NCI-H82 treated with DMSO at 0.1 percent for 48 hours (cell line): ENCODE data around the gene CTCFL.
"Not testable (repeated sequence)": the region's sequence is repeated elsewhere in the genome, so short reads cannot be mapped to it uniquely, and the experiment has no call there.

Experiments used
- DNase-seq: peaks from one replicate; lab custom pipeline; 2025; ENCODE audit not compliant: unreplicated experiment; lab: John Stamatoyannopoulos, UW

Gene CTCFL

GRCh38 chr20:57483287-57484050 is 41.5 kb downstream of the CTCFL start:
- no peak for DNase-seq

GRCh38 chr20:57482796-57483195 is 42.1 kb downstream of the CTCFL start:
- DNase-seq = no peak

GRCh38 chr20:57482148-57482547 is 42.8 kb downstream of the CTCFL start:
- no peak for DNase-seq

- no peak for DNase-seq
Measured at GRCh38 chr20:57481281-57481711, 43.6 kb downstream of the CTCFL start.

DNA sequence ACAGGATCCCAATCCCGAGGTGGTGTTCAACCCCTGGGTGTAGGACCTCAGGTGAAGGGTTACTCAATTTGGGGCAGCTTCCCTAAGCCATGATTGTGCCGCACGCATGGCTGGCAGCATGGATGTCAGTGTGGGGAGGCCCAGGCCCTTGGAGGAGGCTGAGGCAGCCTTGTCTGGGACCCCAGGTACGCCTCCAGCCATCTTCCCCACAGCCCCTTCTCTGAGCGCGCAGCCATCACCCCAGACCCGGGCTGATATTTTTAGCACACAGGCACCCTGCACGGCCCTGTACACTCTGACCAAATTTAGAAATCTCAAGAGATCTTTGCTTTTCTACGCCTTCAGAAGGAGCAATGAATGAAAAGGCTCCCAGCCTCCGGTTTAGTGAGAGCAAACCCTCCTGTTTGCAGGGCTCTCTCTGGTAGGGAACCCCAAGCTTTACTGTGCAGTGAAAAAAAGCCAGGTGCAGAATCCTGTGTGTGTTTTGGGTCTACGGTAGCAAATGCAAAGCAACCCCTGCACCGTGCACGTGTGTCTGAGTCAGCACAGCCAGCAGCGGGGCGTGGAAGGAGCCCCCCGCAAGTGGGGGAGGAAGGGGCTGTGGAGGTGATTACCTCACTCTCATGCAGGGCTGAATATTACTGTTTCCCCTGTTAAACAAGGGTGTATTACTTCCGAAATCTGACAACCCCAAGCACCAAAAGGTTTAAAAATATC is 44.3 kb downstream of the CTCFL start:
- DNase-seq = no peak

DNA sequence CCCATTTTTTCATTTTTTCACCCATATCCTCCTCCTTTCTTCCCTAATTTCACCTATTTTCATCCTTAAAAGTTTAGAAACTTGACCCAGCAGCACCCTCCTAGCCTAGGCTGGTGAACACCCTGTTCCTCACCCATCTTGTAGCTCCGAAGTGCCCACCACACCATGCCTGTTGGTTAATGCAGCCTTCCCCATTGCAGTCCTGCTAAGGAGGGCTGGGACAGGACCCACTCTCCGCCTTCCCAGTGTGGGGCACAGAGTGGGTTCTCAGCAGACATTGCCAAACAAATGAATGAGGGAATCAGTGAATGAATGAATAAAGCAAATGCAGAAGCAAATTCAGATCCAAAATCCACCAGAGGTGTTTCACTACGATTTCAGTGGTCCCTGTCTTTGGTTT is 45.7 kb downstream of the CTCFL start:
- no peak for DNase-seq

- DNase-seq = no peak
Measured at GRCh38 chr20:57478176-57478575, 46.8 kb downstream of the CTCFL start.

GRCh38 chr20:57476641-57477461 is 48.1 kb downstream of the CTCFL start:
- DNase-seq = no peak

- no peak for DNase-seq
Measured at GRCh38 chr20:57476084-57476526, 48.8 kb downstream of the CTCFL start.

DNA sequence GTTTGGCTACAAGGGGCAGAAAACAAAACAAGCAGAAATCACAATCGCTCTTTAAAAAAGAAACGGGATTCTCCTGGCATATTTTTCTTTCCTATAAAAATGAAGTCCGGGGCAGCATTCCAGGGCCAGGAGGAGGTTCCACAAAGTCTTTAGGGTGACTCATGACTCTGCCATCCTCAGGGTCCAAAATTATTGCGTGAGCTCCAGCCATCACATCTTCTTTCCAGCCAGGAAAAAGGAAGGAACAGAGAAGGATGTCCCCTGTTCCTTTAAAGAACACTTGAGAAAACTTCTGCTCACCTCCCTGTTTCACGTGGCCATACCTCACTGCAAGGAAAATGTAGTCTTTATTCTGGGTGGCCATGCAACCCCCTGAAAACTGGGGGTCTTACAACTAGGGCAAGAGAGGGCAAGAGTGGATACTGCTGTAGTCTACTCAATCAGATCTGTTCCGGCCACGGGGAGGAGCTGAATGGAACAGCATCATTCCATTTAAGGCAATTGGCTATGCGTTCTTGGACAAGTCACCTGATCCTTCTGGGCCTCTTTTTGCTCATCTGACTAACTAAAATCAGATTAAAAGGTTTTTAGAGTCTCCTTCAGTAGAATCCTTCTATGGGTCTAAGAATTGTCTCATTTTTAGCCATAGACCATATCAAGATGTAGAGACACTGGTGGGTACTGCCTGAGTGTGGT is 49.4 kb downstream of the CTCFL start:
- DNase-seq = no peak

GRCh38 chr20:57474816-57475215 is 50.1 kb downstream of the CTCFL start:
- no peak for DNase-seq

DNA sequence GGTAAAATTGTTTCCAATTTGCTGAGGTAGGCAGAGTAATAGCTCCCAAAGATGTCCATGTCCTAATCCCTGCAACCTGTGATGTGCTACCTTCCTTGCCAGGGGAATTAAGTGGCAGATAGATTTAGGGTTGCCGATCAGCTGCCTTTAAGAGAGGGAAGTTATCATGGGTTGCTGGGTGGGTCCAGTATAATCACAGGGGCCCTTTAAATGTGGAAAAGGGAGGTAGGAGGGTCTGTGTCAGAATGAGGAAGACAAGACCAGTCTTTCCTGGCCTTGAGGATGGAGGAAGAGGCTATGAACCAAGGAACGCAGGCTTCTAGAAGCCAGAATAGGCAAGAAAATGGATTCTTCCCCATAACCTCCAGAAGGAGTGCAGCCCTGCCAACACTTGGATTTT is 50.7 kb downstream of the CTCFL start:
- DNase-seq = no peak

- no peak for DNase-seq
Measured at GRCh38 chr20:57473246-57474048, 51.5 kb downstream of the CTCFL start.

GRCh38 chr20:57472474-57472873 is 52.5 kb downstream of the CTCFL start:
- DNase-seq = not testable (repeated sequence)

- DNase-seq = no peak
Measured at GRCh38 chr20:57471496-57472372, 53.2 kb downstream of the CTCFL start.

GRCh38 chr20:57470666-57471495 is 54.1 kb downstream of the CTCFL start:
- no peak for DNase-seq

DNA sequence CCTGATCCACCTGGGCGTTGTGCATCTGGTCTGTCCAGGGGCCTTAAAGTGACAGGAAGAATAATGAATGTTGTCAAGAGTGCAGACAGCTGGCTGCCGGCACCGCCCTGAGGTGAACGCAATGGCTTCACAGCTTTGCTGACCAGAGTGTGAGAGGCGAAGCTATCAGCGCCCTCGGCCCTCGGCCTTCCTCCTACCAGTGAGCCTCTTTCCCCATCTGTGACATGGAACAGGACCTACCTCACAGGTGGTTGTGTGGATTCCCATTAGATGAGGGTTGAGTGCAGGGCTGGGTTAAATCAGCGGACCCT is 54.8 kb downstream of the CTCFL start:
- no peak for DNase-seq

- DNase-seq = no peak
Measured at GRCh38 chr20:57469418-57470211, 55.3 kb downstream of the CTCFL start.
